Daoy (cell line): ENCODE data around the gene ANO10. TPM values are rescaled to one million over a fixed set of nuclear protein-coding genes. Genes with fewer than 3 reads are reported as not detected.
"Not testable (repeated sequence)": the region's sequence is repeated elsewhere in the genome, so short reads cannot be mapped to it uniquely, and the experiment has no call there.

ENCODE experiments used
- DNase-seq: peaks from one replicate; pipeline ENCODE4 v3.0.0-alpha.2; 2015; ENCODE audit warnings: low read depth
- total RNA-seq: library from RNA; depleted of rRNA; stranded (reverse); fragments of >200 nt; shearing (Covaris generic); gene quantifications from 2 replicates; pipeline ENCODE4 v1.2.3, GENCODE V29; 2014; rRNA removed

ANO10 gene
- 14.6 and 17.4 TPM in 2 replicates for total RNA-seq

GRCh38 chr3:43621656-43622432 is at the start of gene ANO10:
TSS of gene ANO10 (minus strand) at chr3:43622011. CDS start at chr3:43605852, 16,159 bp downstream.
- peak; percentile 98 for DNase-seq

GRCh38 chr3:43670635-43671522 is 49.1 kb upstream of the ANO10 start:
- DNase-seq, result no peak

GRCh38 chr3:43665011-43665410 is 43.2 kb upstream of the ANO10 start:
- DNase-seq, result not testable (repeated sequence)

- not testable (repeated sequence) for DNase-seq
These were observed 39.6 kb upstream of the ANO10 start for GRCh38 chr3:43661376-43661775.

GRCh38 chr3:43659250-43659880 is 37.6 kb upstream of the ANO10 start:
- DNase-seq, result no peak

GRCh38 chr3:43656390-43656789 is 34.6 kb upstream of the ANO10 start:
- DNase-seq, result not testable (repeated sequence)

GRCh38 chr3:43650345-43650744 is 28.5 kb upstream of the ANO10 start:
- no peak for DNase-seq

GRCh38 chr3:43649365-43649968 is 27.7 kb upstream of the ANO10 start:
- DNase-seq, result no peak

- no peak for DNase-seq
These were observed 27.1 kb upstream of the ANO10 start for GRCh38 chr3:43648957-43649356.

- no peak for DNase-seq
These were observed 25.7 kb upstream of the ANO10 start for GRCh38 chr3:43647331-43648166.

- DNase-seq, result no peak
These were observed 22.6 kb upstream of the ANO10 start for GRCh38 chr3:43644443-43644842.

GRCh38 chr3:43641306-43642114 is 19.7 kb upstream of the ANO10 start:
- no peak for DNase-seq

GRCh38 chr3:43640681-43641080 is 18.9 kb upstream of the ANO10 start:
- DNase-seq, result no peak

- DNase-seq, result peak; percentile 14
These were observed 17.0 kb upstream of the ANO10 start for GRCh38 chr3:43638594-43639447.

- DNase-seq, result no peak
These were observed 15.9 kb upstream of the ANO10 start for GRCh38 chr3:43637702-43638101.

- no peak for DNase-seq
These were observed 11.2 kb upstream of the ANO10 start for GRCh38 chr3:43632986-43633385.

GRCh38 chr3:43632269-43632733 is 10.5 kb upstream of the ANO10 start:
- DNase-seq, result peak; percentile 87

GRCh38 chr3:43629741-43630140 is 7.9 kb upstream of the ANO10 start:
- DNase-seq, result no peak

GRCh38 chr3:43629257-43629656 is 7.4 kb upstream of the ANO10 start:
- DNase-seq, result no peak
